AG08395 (cell line): ENCODE results near the gene SBF1.
"Not testable (repeated sequence)": the region's sequence is repeated elsewhere in the genome, so short reads cannot be mapped to it uniquely, and the experiment has no call there.

ENCODE experiments used
- DNase-seq: peaks from one replicate; pipeline ENCODE4 v3.0.0; 2012; ENCODE audit warnings: mixed read lengths, low spot score

Gene SBF1

DNA sequence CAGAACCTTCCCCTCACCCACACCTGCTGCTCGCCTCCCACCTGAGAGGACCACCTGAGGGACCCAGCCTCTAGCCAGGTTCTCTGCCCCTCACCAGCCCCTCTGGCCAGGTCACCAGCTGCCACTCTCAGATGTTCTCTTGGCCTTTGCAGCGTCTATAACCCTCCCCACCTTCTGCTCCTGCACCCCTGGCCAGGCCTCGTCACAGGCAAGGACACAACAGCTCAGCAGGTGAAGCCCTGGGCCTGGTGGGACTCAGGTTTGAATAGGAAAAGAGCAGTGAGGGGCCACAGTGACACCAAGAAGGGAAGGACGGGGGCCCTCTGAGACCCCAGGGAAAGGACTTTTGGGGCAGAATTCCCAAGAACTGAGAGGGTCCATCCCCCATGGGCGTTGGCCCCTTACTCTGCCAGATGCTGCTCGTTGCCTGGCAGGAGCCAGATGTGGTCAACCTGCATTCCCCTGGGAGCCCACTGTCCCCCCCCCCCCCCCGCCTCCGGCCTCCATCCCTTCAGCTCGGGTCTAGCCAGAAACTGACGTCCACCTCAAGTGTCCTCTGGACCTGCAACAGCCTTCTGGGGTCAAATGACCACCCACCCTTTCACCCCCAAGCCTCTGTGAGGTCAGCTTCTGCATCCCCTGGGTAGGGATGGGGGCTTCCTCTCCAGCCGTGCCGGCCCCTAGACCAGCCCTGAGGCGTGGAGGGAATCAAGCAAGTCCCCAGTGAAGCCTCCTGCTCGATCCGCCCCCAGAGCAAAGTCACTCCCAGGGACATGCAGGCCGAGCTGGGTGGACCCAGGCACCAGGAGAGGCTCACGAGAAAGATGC lies 28.7 kb downstream of the SBF1 start:
- no peak for DNase-seq

DNA sequence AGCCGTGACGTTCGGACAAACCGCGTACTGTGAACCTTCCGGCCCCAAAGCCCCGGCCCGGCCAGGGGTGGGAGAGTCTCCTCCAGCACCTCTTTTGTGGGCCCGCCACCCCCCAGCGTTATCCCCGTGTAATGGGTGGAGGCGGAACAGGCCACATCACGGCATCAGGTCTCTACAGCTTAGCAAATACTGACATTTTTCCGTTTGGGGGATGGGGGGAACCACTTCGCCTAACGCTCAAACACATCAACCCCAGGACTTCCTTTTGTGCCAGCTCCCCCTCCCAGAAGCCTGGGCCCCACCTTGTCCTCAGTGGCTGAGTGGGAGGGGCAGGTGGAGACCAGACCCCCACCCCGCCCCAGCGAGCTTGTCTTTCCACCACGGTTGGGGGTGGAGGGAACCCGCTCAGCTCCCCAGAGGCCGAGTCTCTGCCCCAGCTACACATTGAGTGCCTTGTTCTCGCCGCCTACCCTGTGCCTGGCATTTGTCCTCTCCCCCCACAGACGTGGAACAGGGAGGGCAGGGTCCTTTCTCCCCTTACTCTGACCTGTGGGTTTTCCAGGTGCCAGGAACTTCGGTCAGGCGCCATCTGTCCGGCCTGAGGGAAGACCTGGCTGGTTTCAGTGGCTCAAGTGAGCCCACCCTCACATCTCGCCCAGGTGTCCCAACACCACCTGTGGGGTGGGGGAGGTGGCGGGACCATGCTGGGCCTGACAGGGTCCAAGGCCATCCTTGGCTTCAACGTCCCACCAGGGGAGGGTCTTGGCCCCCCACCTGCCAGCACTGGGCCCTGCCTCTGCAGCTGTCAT lies 29.6 kb downstream of the SBF1 start:
- no peak for DNase-seq

- DNase-seq, result peak; percentile 87
These were observed 30.2 kb downstream of the SBF1 start for GRCh38 chr22:50444663-50445062.

DNA sequence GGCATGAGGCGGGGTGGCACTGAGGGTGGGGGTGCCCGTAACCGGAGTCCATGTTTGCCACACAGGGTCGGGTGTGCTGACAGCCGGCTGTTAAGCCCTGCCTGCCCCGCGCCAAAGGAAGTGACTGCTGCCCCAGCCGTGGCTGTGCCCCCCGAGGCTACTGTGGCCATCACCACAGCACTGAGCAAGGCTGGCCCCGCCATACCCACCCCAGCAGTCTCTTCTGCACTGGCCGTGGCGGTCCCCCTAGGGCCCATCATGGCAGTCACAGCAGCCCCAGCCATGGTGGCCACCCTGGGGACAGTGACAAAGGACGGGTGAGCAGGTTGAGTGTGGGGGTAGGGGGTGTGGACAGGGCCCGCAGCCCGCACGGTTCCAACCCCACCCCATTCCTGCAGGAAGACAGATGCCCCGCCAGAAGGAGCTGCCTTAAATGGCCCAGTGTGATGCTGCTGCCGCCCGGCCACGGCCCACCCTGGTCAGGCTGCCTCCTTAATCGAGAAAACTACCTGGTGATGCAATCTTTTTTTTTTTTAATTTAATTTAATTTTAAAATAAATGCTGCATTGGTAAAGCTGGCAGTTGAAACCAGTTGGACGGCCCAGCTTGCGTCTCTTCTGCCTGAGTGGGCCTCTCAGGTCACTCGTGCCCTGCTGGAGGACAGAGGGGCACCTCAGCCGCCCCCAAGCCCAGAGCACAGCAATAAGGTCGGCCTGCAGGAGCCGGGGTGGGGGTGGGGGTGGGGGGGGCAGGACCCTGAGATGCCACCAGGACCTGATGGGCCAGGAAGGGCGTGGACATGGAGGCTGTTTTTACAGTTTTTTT lies 30.8 kb downstream of the SBF1 start:
- no peak for DNase-seq

GRCh38 chr22:50443197-50443596 lies 31.6 kb downstream of the SBF1 start:
- no peak for DNase-seq

DNA sequence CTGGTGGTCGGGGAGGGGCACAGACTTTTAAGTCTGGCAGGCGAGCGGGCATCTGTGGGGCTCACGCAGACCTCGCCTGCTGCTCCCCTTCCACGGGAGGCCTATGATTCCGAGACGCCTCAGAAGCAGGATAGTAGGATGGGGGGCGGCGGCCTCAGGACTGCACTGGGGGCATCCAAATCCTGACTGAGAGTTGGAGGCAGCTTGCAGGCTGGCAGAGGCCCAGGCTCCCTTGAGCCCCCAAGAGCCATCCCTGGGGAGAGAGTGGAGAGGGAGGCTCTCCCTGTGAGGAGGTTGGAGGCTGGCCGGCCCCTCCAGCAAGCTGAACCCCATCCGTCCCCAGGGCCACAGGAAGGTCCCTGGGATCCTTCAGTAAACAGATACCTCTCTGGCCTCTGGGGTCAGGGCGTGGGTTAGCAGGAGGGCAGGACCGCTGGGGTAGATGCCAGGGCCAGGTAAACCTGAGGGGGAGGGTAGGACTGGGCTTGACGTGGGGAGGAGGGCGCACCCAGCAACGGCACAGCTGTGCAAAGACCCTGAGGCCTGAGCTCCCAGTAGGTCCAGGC lies 33.3 kb downstream of the SBF1 start:
- DNase-seq, result no peak

DNA sequence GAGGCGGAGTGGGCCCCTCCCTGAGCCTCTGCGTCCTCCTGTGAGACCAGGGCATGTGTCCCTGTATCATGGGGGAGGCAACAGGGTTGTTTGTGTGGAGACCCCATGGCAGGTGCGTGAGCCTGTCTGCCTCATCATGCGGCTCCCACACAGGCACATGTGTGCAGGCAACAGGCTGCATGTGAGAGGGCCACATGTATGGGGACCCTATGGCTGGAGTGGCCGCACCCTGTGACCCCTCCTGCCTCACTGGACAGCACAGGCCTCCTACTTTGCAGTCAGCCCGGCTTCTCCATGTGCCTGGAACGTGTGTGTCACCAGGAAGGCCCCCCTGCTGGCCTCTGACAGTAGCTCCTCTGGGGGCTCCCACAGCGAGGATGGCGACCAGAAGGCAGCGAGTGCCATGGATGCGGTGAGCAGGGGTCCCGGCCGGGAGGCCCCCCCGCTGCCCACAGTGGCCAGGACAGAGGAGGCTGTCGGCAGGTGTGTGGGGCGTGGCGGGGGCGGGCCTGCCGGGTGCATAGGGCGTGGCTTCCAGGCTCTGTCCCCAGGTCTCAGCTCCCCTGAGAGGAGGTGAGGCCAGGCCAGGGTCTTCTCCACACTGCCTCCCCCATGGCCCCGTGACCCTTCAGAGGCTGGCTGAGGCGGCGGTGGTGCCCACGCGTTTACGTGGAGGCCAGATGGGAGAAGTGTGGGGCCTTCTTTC lies 34.1 kb downstream of the SBF1 start:
- DNase-seq, result no peak

GRCh38 chr22:50439871-50440331 lies 34.9 kb downstream of the SBF1 start:
- no peak for DNase-seq

DNA sequence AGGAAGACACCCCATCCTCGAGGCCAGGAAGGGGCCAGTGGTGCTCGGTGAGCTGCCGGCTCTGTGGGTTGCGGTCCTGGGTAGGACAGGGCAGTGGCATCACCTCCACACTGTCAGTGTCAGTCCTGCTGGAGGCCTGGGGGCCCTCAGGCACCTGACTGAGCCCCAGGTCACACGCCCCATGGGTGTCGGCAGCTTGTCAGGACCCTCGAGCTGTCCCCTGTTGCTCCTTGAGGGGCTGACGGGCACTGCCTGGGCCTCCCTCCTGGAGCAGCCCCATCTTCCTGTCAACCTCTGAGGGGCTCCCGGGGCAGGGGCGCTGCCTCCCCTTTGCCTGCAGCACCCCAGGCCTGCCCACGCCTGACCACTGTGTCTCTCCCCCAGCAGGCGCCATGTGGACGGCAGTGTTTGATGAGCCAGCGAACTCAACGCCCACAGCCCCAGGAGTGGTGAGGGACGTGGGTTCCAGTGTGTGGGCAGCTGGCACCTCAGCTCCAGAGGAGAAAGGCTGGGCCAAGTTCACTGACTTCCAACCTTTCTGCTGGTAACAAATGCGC lies 35.4 kb downstream of the SBF1 start:
- DNase-seq, result no peak

GRCh38 chr22:50438305-50439275 lies 36.2 kb downstream of the SBF1 start:
- no peak for DNase-seq

GRCh38 chr22:50437511-50438304 lies 37.1 kb downstream of the SBF1 start:
- DNase-seq, result no peak

DNA sequence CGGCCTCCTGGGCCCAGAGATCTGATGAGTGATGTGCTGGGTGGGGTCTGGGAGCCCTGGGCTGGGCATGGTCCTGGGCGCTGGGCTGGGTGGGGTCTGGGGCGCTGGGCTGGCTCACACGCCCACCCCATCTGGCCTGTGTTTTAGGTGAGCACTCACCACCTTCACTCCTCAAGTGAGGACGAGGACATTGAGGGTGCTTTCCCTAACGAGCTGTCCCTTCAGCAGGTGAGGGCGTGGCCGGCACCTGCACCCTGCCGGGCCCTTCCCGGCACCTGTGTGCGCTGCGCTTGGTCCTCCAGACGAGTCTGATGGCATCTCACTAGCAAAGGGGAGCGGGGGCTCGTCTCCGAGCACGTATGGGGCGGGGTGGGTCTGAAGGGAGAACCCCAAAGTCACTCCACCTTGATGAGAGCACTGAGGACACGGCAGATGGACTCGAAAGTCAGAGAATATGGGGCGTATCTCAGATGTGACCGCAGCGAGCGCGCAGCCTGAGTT lies 37.9 kb downstream of the SBF1 start:
- no peak for DNase-seq

- DNase-seq, result no peak
These were observed 38.6 kb downstream of the SBF1 start for GRCh38 chr22:50436015-50436830.

- no peak for DNase-seq
These were observed 39.4 kb downstream of the SBF1 start for GRCh38 chr22:50435291-50436014.

- DNase-seq, result no peak
These were observed 40.0 kb downstream of the SBF1 start for GRCh38 chr22:50434849-50435248.

GRCh38 chr22:50432877-50433510 lies 41.8 kb downstream of the SBF1 start:
- not testable (repeated sequence) for DNase-seq
